PC-3 (cell line): ENCODE measurements around the gene MPC2. TPM values are rescaled to one million over a fixed set of nuclear protein-coding genes. Genes with fewer than 3 reads are reported as not detected.

Experiments
- ATAC-seq: fragments of 200-7000 bp; cut with Tn5 transposase; 2 replicates; pipeline ENCODE4 v1.9.1; 2020; ENCODE audit warnings: mild to moderate bottlenecking, moderate library complexity
- BruUV-seq: library from RNA; stranded (reverse); fragments of 400-500 nt; replicated peaks from 2 replicates; lab custom pipeline; 2021; lab: Mats Ljungman, UMichigan
- CTCF ChIA-PET: fragments of 300-600 bp; sonication (Branson Sonifier 250); formaldehyde crosslinking; loops from one replicate; lab custom pipeline; 2022; ENCODE audit warnings: antibody characterized with exemption; lab: Charles Lee
- POLR2A ChIA-PET: fragments of 300-600 bp; sonication (Branson Sonifier 250); formaldehyde crosslinking; loops from one replicate; lab custom pipeline; 2022; ENCODE audit warnings: antibody characterized with exemption; ENCODE audit not compliant: unreplicated experiment; lab: Charles Lee
- DNase-seq: peaks from one replicate; pipeline ENCODE4 v3.0.0-alpha.2; 2015
- H2AFZ ChIP-seq: fragments of 300-600 bp; sonication (generic); 2 replicates; pipeline ENCODE4 v1.6.0; 2016; ENCODE audit warnings: antibody characterized with exemption, low read length
- H3F3A ChIP-seq: fragments of 300-600 bp; sonication (generic); one replicate; pipeline ENCODE4 v1.6.0; 2017; ENCODE audit warnings: antibody characterized with exemption, low read length, control low read depth, mild to moderate bottlenecking; ENCODE audit not compliant: unreplicated experiment
- H3K27ac ChIP-seq: fragments of 300-600 bp; sonication (generic); 2 replicates; pipeline ENCODE4 v1.5.1; 2016; ENCODE audit warnings: mild to moderate bottlenecking, low read length
- H3K27me3 ChIP-seq: fragments of 300-600 bp; sonication (generic); 2 replicates; pipeline ENCODE4 v1.6.1; 2016; ENCODE audit warnings: low read length, mixed read lengths
- H3K36me3 ChIP-seq: fragments of 300-600 bp; sonication (generic); 2 replicates; pipeline ENCODE4 v1.6.1; 2016; ENCODE audit warnings: low read depth, mixed run types, low read length, mixed read lengths
- H3K4me1 ChIP-seq: fragments of 300-600 bp; sonication (generic); 2 replicates; pipeline ENCODE4 v1.5.1; 2016; ENCODE audit warnings: low read length; ENCODE audit not compliant: insufficient read depth
- H3K4me2 ChIP-seq: fragments of 300-600 bp; sonication (generic); 2 replicates; pipeline ENCODE4 v1.6.0; 2016; ENCODE audit warnings: low read length
- H3K4me3 ChIP-seq: fragments of 300-600 bp; sonication (generic); 2 replicates; pipeline ENCODE4 v1.5.1; 2016; ENCODE audit warnings: mild to moderate bottlenecking, low read length, mixed read lengths
- H3K79me2 ChIP-seq: fragments of 300-600 bp; sonication (generic); 2 replicates; pipeline ENCODE4 v1.6.1; 2017; ENCODE audit warnings: low read length, mixed read lengths
- H3K9ac ChIP-seq: fragments of 300-600 bp; sonication (generic); 2 replicates; pipeline ENCODE4 v1.6.0; 2016; ENCODE audit warnings: mild to moderate bottlenecking, low read length
- H3K9me2 ChIP-seq: fragments of 300-600 bp; sonication (generic); replicated peaks from 2 replicates; pipeline ENCODE4 v1.6.1; 2016; ENCODE audit warnings: mixed run types, low read length, mixed read lengths
- H3K9me3 ChIP-seq: fragments of 300-600 bp; sonication (generic); 2 replicates; pipeline ENCODE4 v1.6.1; 2016; ENCODE audit warnings: low read length, mixed read lengths
- H4K20me1 ChIP-seq: fragments of 300-600 bp; sonication (generic); 2 replicates; pipeline ENCODE4 v1.6.1; 2016; ENCODE audit warnings: low read length, mixed read lengths
- CTCF ChIP-seq: fragments of 300-600 bp; sonication (generic); conservative IDR thresholded peaks from 2 replicates; pipeline ENCODE4 v1.5.1; 2017; ENCODE audit warnings: antibody characterized with exemption, low read depth, mild to moderate bottlenecking, low read length
- EZH2 ChIP-seq: fragments of 300-600 bp; sonication (generic); IDR thresholded peaks from one replicate; pipeline ENCODE4 v1.6.1; 2017; ENCODE audit warnings: antibody characterized with exemption, mild to moderate bottlenecking, low read length; ENCODE audit not compliant: unreplicated experiment
- EZH2phosphoT487 ChIP-seq: fragments of 300-600 bp; sonication (generic); IDR thresholded peaks from 2 replicates; pipeline ENCODE4 v1.6.1; 2018; ENCODE audit warnings: mild to moderate bottlenecking, antibody characterized with exemption, low read length, borderline replicate concordance
- intact Hi-C: fragments of 100-400 bp; cut with micrococcal nuclease; formaldehyde crosslinking; loops from 2 replicates; pipeline ENCODE4 v1.9.0; 2023
- total RNA-seq: library from RNA; depleted of rRNA; stranded (reverse); fragments of >200 nt; gene quantifications from 2 replicates; pipeline ENCODE4 v1.2.3, GENCODE V29; 2014

MPC2 gene
- total RNA-seq, 1 experiment from 2014 or later, result 60.8 TPM

- H3K9ac ChIP-seq, result no peak overlapping the region
- no peaks in the 10 kb centered on the region for H3F3A ChIP-seq
- H2AFZ ChIP-seq, result no peak overlapping the region
- H3K9me2 ChIP-seq, result no peaks in the 10 kb centered on the region
- no peak overlapping the region for H3K4me3 ChIP-seq
- H3K27me3 ChIP-seq, result no peaks in the 10 kb centered on the region
- POLR2A ChIA-PET, result no interaction called here
- DNase-seq, result no peak
- H3K4me2 ChIP-seq, result no peak overlapping the region
- no TSS peak for BruUV-seq
- CTCF ChIA-PET, result no interaction called here
- intact Hi-C loops, result no loop called here
- H3K9me3 ChIP-seq, result no peaks in the 10 kb centered on the region
- no peaks in the 10 kb centered on the region for H3K79me2 ChIP-seq
- H3K36me3 ChIP-seq, result peaks cover 19% of the 10 kb centered on the region
- H4K20me1 ChIP-seq, result no peaks in the 10 kb centered on the region
- no peak for ATAC-seq
- no peak overlapping the region for H3K27ac ChIP-seq
- TF ChIP-seq EZH2 (no peak), EZH2phosphoT487 (no peak), CTCF (no peak)
- no peaks in the 10 kb centered on the region for H3K4me1 ChIP-seq
Observed at GRCh38 chr1:167974698-167975097, 37.8 kb upstream of the MPC2 start.

GRCh38 chr1:167973832-167974231, 37.0 kb upstream of the MPC2 start:
- Histone ChIP-seq H4K20me1 (no peaks in the 10 kb centered on the region), H2AFZ (no peak overlapping the region), H3K9me3 (no peaks in the 10 kb centered on the region), H3F3A (no peaks in the 10 kb centered on the region), H3K27ac (no peak overlapping the region), H3K4me1 (no peaks in the 10 kb centered on the region), H3K36me3 (peaks cover 19% of the 10 kb centered on the region), H3K4me2 (no peak overlapping the region), H3K9ac (no peak overlapping the region), H3K79me2 (no peaks in the 10 kb centered on the region), H3K4me3 (no peak overlapping the region), H3K9me2 (no peaks in the 10 kb centered on the region), H3K27me3 (no peaks in the 10 kb centered on the region)
- intact Hi-C loops, result no loop called here
- TF ChIP-seq CTCF (no peak), EZH2 (no peak), EZH2phosphoT487 (no peak)
- ChIA-PET CTCF (no interaction called here), POLR2A (no interaction called here)
- BruUV-seq, result no TSS peak
- ATAC-seq (no peak), DNase-seq (no peak)

GRCh38 chr1:167968569-167968968, 31.7 kb upstream of the MPC2 start:
- no TSS peak for BruUV-seq
- ATAC-seq, result no peak
- CTCF ChIA-PET, result no interaction called here

More at GRCh38 chr1:167968569-167968968, 31.7 kb upstream of the MPC2 start:
- POLR2A ChIA-PET, result no interaction called here
- Histone ChIP-seq H3K4me3 (no peak overlapping the region), H3K36me3 (peaks cover 5% of the 10 kb centered on the region; the same call in 1 of the 2 replicates), H3K9ac (no peak overlapping the region), H3K4me2 (no peak overlapping the region), H3K9me3 (no peaks in the 10 kb centered on the region), H3K27me3 (no peaks in the 10 kb centered on the region), H3F3A (no peaks in the 10 kb centered on the region), H3K27ac (no peak overlapping the region), H2AFZ (no peak overlapping the region), H4K20me1 (no peaks in the 10 kb centered on the region), H3K9me2 (no peaks in the 10 kb centered on the region), H3K79me2 (peaks cover 19% of the 10 kb centered on the region), H3K4me1 (no peaks in the 10 kb centered on the region)
- intact Hi-C loops, result no loop called here
- TF ChIP-seq EZH2phosphoT487, result no peak
- TF ChIP-seq EZH2, result no peak
- TF ChIP-seq CTCF, result no peak
- DNase-seq, result no peak
